WTC11 (cell line): ENCODE measurements around the gene BNC2. TPM values are rescaled to one million over a fixed set of nuclear protein-coding genes. Genes with fewer than 3 reads are reported as not detected.
A peak's percentile ranks its signal among the peaks of the same experiment; 100 is the strongest.

Experiments
- ATAC-seq: fragments of 200-7000 bp; cut with Tn5 transposase; 2 replicates; pipeline ENCODE4 v1.10.0; 2021; ENCODE audit warnings: mild to moderate bottlenecking, moderate library complexity
- CTCF ChIA-PET: fragments of 300-600 bp; sonication (Branson Sonifier 250); formaldehyde crosslinking; loops from one replicate; lab custom pipeline; 2021; ENCODE audit warnings: antibody characterized with exemption; lab: Charles Lee
- POLR2A ChIA-PET: fragments of 350-600 bp; sonication (Branson Sonifier 250); formaldehyde crosslinking; loops from one replicate; lab custom pipeline; 2021; ENCODE audit warnings: antibody characterized with exemption; lab: Charles Lee
- DNase-seq: peaks from one replicate; pipeline ENCODE4 v3.0.0; 2021; ENCODE audit warnings: low spot score
- H3K27ac Mint-ChIP-seq: 2 replicates; pipeline ENCODE4 v1.8.0; 2021; ENCODE audit warnings: mixed read lengths
- H3K27me3 Mint-ChIP-seq: 2 replicates; pipeline ENCODE4 v1.8.0; 2021; ENCODE audit warnings: low read depth, mild to moderate bottlenecking, moderate library complexity, mixed read lengths
- H3K36me3 Mint-ChIP-seq: 2 replicates; pipeline ENCODE4 v1.8.0; 2021; ENCODE audit warnings: mixed read lengths
- H3K4me1 Mint-ChIP-seq: 2 replicates; pipeline ENCODE4 v1.8.0; 2022; ENCODE audit warnings: mixed read lengths
- H3K4me3 Mint-ChIP-seq: 2 replicates; pipeline ENCODE4 v1.8.0; 2021; ENCODE audit warnings: mild to moderate bottlenecking, moderate library complexity, mixed read lengths
- H3K9me3 Mint-ChIP-seq: 2 replicates; pipeline ENCODE4 v1.8.0; 2021; ENCODE audit warnings: mixed read lengths
- ATF2 ChIP-seq: sonication (generic); formaldehyde crosslinking; IDR thresholded peaks from 2 replicates; pipeline ENCODE4 v1.8.1; 2022; ENCODE audit warnings: low read depth, missing genetic modification reagents, borderline replicate concordance
- ATF3 ChIP-seq: sonication (generic); formaldehyde crosslinking; conservative IDR thresholded peaks from 2 replicates; pipeline ENCODE4 v1.8.1; 2022; ENCODE audit warnings: mild to moderate bottlenecking, missing genetic modification reagents
- ATF6 ChIP-seq: sonication (generic); formaldehyde crosslinking; IDR thresholded peaks from 2 replicates; pipeline ENCODE4 v1.8.1; 2023; ENCODE audit warnings: mild to moderate bottlenecking, missing genetic modification reagents
- CBFB ChIP-seq: sonication (generic); formaldehyde crosslinking; IDR thresholded peaks from 2 replicates; pipeline ENCODE4 v1.8.1; 2022; ENCODE audit warnings: mild to moderate bottlenecking, low read depth, missing genetic modification reagents
- ESRRA ChIP-seq: sonication (generic); formaldehyde crosslinking; IDR thresholded peaks from 2 replicates; pipeline ENCODE4 v1.8.1; 2022; ENCODE audit warnings: mild to moderate bottlenecking, missing genetic modification reagents, borderline replicate concordance
- FOXP4 ChIP-seq: sonication (generic); formaldehyde crosslinking; IDR thresholded peaks from 2 replicates; pipeline ENCODE4 v1.8.0; 2022; ENCODE audit warnings: mild to moderate bottlenecking, missing genetic modification reagents
- HMGXB4 ChIP-seq: sonication (generic); formaldehyde crosslinking; IDR thresholded peaks from 2 replicates; pipeline ENCODE4 v1.8.1; 2023; ENCODE audit warnings: mild to moderate bottlenecking, moderate library complexity, missing genetic modification reagents
- MLX ChIP-seq: sonication (generic); formaldehyde crosslinking; IDR thresholded peaks from 2 replicates; pipeline ENCODE4 v1.8.1; 2023; ENCODE audit warnings: mild to moderate bottlenecking, missing genetic modification reagents, moderate library complexity
- MYBL2 ChIP-seq: sonication (generic); formaldehyde crosslinking; IDR thresholded peaks from 2 replicates; pipeline ENCODE4 v1.8.1; 2023; ENCODE audit warnings: mild to moderate bottlenecking, moderate library complexity, missing genetic modification reagents
- NFE2L1 ChIP-seq: sonication (generic); formaldehyde crosslinking; IDR thresholded peaks from 2 replicates; pipeline ENCODE4 v1.8.1; 2023; ENCODE audit warnings: missing genetic modification reagents
- NFYB ChIP-seq: sonication (generic); formaldehyde crosslinking; conservative IDR thresholded peaks from 2 replicates; pipeline ENCODE4 v1.8.0; 2022; ENCODE audit warnings: low read depth, missing genetic modification reagents
- PREB ChIP-seq: sonication (generic); formaldehyde crosslinking; IDR thresholded peaks from 2 replicates; pipeline ENCODE4 v1.8.1; 2022; ENCODE audit warnings: mild to moderate bottlenecking, missing genetic modification reagents, moderate library complexity, borderline replicate concordance
- RELA ChIP-seq: sonication (generic); formaldehyde crosslinking; IDR thresholded peaks from 2 replicates; pipeline ENCODE4 v1.8.1; 2022; ENCODE audit warnings: missing genetic modification reagents, mild to moderate bottlenecking, borderline replicate concordance
- SOX15 ChIP-seq: fragments of 250-450 bp; sonication (Bioruptor Pico); IDR thresholded peaks from 2 replicates; pipeline ENCODE4 v1.9.0; 2021; ENCODE audit warnings: mild to moderate bottlenecking
- TCF7 ChIP-seq: sonication (generic); formaldehyde crosslinking; IDR thresholded peaks from 2 replicates; pipeline ENCODE4 v1.8.0; 2022; ENCODE audit warnings: mild to moderate bottlenecking, low read depth, missing genetic modification reagents, moderate library complexity
- TEAD4 ChIP-seq: sonication (generic); formaldehyde crosslinking; IDR thresholded peaks from 2 replicates; pipeline ENCODE4 v1.8.0; 2022; ENCODE audit warnings: mild to moderate bottlenecking, missing genetic modification reagents
- USF1 ChIP-seq: sonication (generic); formaldehyde crosslinking; IDR thresholded peaks from 2 replicates; pipeline ENCODE4 v1.8.0; 2022; ENCODE audit warnings: mild to moderate bottlenecking, missing genetic modification reagents
- USF2 ChIP-seq: sonication (generic); formaldehyde crosslinking; IDR thresholded peaks from 2 replicates; pipeline ENCODE4 v1.8.1; 2023; ENCODE audit warnings: mild to moderate bottlenecking, missing genetic modification reagents, moderate library complexity
- ZNF138 ChIP-seq: sonication (generic); formaldehyde crosslinking; conservative IDR thresholded peaks from 2 replicates; pipeline ENCODE4 v1.8.1; 2022; ENCODE audit warnings: mild to moderate bottlenecking, moderate library complexity, missing genetic modification reagents
- ZNF425 ChIP-seq: fragments of 250-450 bp; sonication (Bioruptor Pico); conservative IDR thresholded peaks from 2 replicates; pipeline ENCODE4 v1.9.0; 2021; ENCODE audit warnings: mild to moderate bottlenecking
- ZNF671 ChIP-seq: fragments of 250-450 bp; sonication (Bioruptor Pico); IDR thresholded peaks from 2 replicates; pipeline ENCODE4 v1.8.0; 2021; ENCODE audit warnings: mild to moderate bottlenecking
- total RNA-seq: library from RNA; stranded (reverse); gene quantifications from 3 replicates; pipeline ENCODE4 v1.2.3, GENCODE V29; 2021

BNC2 gene
- total RNA-seq, 1 experiment from 2014 or later = 33.3 TPM

- DNase-seq (no peak), ATAC-seq (no peak)
- no peak overlapping the region for H3K4me3 Mint-ChIP-seq
- no peaks in the 10 kb centered on the region for H3K27me3 Mint-ChIP-seq
- H3K27ac Mint-ChIP-seq = peak overlapping the region; percentile 35
- no peak for TF ChIP-seq TEAD4
- TF ChIP-seq MYBL2 (CRISPR knock-in tag) = no peak
- no peak for TF ChIP-seq CBFB
- TF ChIP-seq MLX = no peak
- no peak for TF ChIP-seq ZNF671
- no peak for TF ChIP-seq RELA
- no peak for TF ChIP-seq ESRRA (CRISPR knock-in tag)
- no peak for TF ChIP-seq ATF2 (CRISPR knock-in tag)
- no peak for TF ChIP-seq SOX15
- no peak for TF ChIP-seq USF2 (CRISPR knock-in tag)
- no peak for TF ChIP-seq ZNF138 (CRISPR knock-in tag)
- no peak for TF ChIP-seq TCF7 (CRISPR knock-in tag)
- TF ChIP-seq ATF3 (CRISPR knock-in tag) = no peak
- CTCF ChIA-PET = no interaction called here
- H3K4me1 Mint-ChIP-seq = peaks cover 82% of the 10 kb centered on the region
- no peaks in the 10 kb centered on the region for H3K9me3 Mint-ChIP-seq
- POLR2A ChIA-PET = no interaction called here
- H3K36me3 Mint-ChIP-seq = no peaks in the 10 kb centered on the region
Observed at GRCh38 chr9:16718296-16718695, 152.2 kb downstream of the BNC2 start.

GRCh38 chr9:16716601-16717000, 153.9 kb downstream of the BNC2 start:
- POLR2A ChIA-PET = no interaction called here
- DNase-seq = no peak
- TF ChIP-seq USF1 = no peak
- no peak for TF ChIP-seq ATF6 (CRISPR knock-in tag)
- TF ChIP-seq NFE2L1 = no peak
- no peak for TF ChIP-seq FOXP4 (CRISPR knock-in tag)
- TF ChIP-seq TEAD4 = no peak
- TF ChIP-seq PREB (CRISPR knock-in tag) = no peak
- no peak for TF ChIP-seq ZNF425 (CRISPR knock-in tag)
- no peak for TF ChIP-seq HMGXB4 (CRISPR knock-in tag)
- TF ChIP-seq NFYB (CRISPR knock-in tag) = no peak
- H3K27me3 Mint-ChIP-seq = no peaks in the 10 kb centered on the region
- no peaks in the 10 kb centered on the region for H3K36me3 Mint-ChIP-seq
- H3K4me1 Mint-ChIP-seq = peaks cover 90% of the 10 kb centered on the region
- no peak for ATAC-seq
- peak overlapping the region; percentile 63; the same call in 1 of the 2 replicates for H3K27ac Mint-ChIP-seq
- CTCF ChIA-PET = no interaction called here
- H3K4me3 Mint-ChIP-seq = no peak overlapping the region
- no peaks in the 10 kb centered on the region for H3K9me3 Mint-ChIP-seq
